Pons (tissue), 1 donor: Measurements from ENCODE around the gene FAM78B.

Experiments
- DNase-seq: peaks from one replicate; pipeline ENCODE4 v3.0.0-alpha.2; 2016; ENCODE audit warnings: low spot score

The FAM78B gene

GRCh38 chr1:166166698-166167571, at the start of gene FAM78B:
Gene FAM78B, minus strand, starts transcription at chr1:166167001. Its CDS starts 753 bp downstream, at chr1:166166248.
- peak; percentile 44 for DNase-seq

- DNase-seq, result no peak
Measured at GRCh38 chr1:166202546-166202945, 35.7 kb upstream of the FAM78B start.

DNA sequence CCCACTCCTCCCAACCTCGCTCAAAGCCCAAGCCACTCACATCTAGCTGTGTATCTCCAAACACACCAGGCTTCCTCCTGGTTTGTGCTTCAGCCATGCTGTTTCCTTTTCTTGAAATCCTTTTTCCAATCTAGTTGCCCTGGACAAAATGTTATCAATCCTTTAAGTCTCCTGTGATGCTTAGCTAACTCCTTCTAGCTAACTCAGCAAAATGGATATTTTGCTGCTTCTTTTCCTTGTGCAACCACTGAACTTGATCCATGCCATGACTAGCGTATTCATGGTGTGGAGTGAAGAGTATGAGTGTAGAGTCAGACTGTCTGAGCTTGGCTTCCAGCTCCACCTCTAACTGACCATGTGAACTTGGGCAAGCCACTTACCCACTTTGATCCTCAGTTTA, 33.9 kb upstream of the FAM78B start:
- DNase-seq, result no peak

- DNase-seq, result no peak
Measured at GRCh38 chr1:166197597-166197996, 30.8 kb upstream of the FAM78B start.

DNA sequence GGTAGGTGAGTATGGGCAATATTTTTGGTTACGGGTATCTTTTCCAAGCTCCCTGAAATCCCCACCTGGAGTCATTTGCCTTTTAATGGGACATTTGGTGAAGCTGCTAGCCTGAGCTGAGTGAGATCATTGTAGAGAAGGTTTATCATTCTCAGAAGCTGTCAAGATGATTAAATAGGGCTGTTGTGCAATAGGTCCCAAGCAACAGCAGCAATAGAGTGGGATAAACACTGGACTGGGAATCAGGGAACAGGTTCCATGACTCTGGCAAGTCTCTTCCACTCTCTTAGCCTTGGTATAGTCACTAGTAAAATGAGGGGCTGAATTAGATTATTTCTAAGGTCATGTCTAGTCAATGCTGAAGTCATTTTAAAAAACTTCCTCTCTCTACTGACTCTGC, 30.3 kb upstream of the FAM78B start:
- no peak for DNase-seq

DNA sequence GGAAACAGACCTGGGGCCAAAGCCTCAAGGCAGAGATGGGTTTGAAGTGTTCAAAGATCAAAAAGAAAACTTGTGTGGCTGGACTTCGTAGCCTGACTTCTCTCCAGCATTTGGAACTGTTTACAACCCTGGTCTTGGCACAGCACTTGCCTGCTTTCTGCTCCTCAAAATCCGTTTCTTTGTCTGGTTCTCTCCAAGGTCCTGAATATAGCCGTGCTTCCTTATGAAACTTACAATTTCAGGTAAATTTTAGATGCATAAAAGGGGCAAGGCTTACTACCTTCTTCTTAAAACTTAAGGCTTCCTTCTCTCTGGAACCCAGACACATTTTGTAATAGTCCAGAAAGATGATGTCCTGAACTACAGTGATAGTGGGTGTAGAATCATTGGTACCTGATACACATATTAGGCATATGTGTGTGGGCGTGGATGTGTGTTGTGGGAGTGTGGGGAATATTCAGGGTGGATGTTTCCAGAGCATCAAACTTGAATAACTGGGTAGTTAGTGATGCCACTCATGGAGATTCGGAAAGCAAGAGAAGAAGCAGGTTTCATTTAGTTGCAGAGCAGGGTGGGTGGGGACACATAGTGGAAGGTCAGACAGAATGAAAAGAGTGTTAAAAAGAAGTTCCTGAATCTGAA, 26.4 kb upstream of the FAM78B start:
- no peak for DNase-seq

DNA sequence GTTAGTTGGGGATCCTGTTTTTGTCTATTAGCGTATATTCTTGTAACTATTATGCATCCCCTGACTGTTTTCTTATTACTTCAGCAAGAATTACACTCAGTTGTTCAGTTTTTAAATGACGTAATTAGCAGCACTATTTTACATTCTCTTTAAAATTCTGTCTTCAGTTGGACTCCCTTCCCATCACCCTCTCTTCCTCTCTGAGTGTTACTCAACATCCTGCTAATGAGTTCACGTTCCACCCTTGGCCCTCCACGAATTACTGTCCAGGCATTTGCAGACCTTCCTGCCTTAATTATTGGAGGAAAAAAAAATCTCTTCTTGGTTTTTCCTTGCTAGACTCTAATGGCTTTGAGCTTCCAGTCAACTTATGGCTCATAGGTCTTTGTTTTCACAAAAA, 23.6 kb upstream of the FAM78B start:
- DNase-seq, result no peak

- no peak for DNase-seq
Measured at GRCh38 chr1:166189126-166189525, 22.3 kb upstream of the FAM78B start.

- no peak for DNase-seq
Measured at GRCh38 chr1:166185526-166185925, 18.7 kb upstream of the FAM78B start.

GRCh38 chr1:166184897-166185296, 18.1 kb upstream of the FAM78B start:
- no peak for DNase-seq

DNA sequence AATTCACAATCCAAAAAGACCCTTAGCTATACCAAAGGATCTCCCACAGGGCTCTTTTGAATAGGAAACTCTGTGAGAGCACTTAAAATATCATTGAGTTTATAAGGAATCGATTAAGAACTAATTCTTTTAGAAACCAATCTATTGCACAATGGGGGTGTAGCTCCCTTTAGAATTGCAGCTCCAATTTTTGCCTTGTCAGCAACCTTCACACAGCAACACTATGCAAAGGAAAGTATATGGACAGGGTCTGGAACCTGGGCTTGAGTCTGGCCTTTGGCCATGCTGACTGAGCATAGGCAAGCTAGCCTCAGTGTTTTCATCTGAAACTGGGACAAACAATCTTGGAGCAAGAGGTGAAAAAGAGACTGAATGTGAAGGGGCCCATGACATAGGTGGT, 17.2 kb upstream of the FAM78B start:
- no peak for DNase-seq

GRCh38 chr1:166182281-166182680, 15.5 kb upstream of the FAM78B start:
- DNase-seq, result no peak

GRCh38 chr1:166176416-166176815, 9.6 kb upstream of the FAM78B start:
- DNase-seq, result no peak

DNA sequence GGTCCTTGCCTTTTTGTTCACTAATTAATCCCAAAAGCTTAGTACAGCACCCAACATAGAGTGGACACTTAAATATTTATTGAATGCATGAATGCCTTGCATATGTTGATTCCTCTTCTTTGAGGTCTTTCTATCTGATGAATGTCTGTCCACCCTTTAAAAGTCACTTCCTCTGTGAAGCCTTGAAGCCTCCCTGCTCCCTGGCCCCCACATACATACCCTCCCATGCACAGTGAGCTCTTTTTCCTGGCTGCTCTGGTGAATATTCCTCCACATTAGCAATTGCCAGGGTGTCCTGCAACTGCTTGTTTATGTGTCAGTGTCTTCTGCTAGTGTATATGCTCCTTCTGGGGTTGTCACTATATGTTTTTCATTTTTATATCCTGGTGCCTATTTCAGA, 8.2 kb upstream of the FAM78B start:
- no peak for DNase-seq

- DNase-seq, result no peak
Measured at GRCh38 chr1:166174108-166174507, 7.3 kb upstream of the FAM78B start.

DNA sequence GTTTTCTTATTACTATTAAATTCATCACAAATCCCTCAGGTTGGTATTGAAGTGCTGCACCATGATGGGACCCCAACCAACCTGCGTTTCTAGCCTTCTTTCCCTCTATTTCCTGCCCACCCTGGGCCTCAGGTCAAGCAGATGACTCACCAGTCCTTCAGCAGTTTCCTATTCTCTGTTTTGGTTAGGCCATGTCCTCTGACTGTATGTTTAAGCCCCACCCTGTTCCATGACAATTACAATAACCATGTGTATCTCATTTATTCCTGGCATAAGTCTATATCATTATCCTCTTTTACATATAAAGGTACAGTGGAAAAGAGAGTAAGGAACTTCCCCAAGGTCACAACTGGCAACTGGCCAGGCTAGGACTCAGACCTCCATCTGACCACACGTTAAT, 5.3 kb upstream of the FAM78B start:
- no peak for DNase-seq

- peak; percentile 70 for DNase-seq
Measured at GRCh38 chr1:166170726-166171125, 3.9 kb upstream of the FAM78B start.

DNA sequence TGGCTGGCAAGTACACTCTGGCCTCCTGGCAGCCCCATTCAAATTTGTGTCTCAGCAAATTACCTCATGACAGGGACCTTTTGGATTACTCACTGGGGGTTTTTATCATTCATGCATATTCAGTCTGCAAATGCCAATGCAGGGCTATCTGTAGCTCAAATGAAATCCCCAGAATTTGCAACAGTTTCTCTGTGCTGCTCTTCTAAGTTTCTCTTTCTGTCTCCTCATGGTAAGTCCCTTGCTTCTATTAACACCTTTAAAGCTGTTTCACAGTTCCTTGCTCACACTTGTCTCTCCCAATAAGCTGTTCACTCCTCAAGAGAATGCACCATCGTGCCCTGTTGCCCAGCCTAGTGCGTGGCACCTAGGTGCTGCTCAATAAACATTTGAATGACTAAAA, 3.3 kb upstream of the FAM78B start:
- no peak for DNase-seq

DNA sequence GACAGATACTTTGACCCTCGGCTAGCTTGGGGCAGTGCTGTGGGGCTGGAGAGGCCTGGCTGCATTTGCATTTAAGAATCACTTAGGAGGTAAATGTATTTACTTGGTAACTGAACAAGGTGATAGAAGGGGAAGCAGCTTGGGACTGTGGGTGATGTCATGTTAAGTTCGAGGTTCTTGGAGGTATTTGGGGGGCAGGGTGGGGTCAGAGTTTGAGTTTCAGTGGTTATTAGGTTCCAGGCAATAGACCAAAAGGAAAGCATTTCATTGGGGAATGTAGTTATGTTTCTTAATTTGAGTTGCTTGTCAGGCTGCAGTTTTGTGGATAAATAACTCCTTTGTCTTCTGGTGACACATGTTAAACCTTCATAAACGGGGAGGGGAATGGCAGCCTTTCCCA, 2.4 kb upstream of the FAM78B start:
- DNase-seq, result no peak

DNA sequence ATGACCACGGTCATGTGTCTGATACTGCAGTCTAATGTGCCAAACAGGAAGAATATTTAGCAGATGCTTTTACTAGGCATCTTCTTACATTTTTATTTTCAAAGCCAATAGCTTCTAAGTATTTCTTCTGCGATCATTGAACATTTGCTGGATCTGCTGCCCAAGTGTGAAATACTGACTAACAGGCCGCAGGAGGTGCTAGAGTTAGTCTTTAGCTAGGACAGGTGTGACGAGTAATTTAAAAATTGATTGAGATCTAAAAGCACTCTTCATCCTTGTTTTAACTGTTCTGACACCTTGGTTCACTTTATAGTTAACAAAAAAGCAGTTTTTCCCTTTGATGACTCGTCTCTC, 748 bp upstream of the FAM78B start:
- no peak for DNase-seq

- no peak for DNase-seq
Measured at GRCh38 chr1:166166329-166166697, 488 bp downstream of the FAM78B start.

DNA sequence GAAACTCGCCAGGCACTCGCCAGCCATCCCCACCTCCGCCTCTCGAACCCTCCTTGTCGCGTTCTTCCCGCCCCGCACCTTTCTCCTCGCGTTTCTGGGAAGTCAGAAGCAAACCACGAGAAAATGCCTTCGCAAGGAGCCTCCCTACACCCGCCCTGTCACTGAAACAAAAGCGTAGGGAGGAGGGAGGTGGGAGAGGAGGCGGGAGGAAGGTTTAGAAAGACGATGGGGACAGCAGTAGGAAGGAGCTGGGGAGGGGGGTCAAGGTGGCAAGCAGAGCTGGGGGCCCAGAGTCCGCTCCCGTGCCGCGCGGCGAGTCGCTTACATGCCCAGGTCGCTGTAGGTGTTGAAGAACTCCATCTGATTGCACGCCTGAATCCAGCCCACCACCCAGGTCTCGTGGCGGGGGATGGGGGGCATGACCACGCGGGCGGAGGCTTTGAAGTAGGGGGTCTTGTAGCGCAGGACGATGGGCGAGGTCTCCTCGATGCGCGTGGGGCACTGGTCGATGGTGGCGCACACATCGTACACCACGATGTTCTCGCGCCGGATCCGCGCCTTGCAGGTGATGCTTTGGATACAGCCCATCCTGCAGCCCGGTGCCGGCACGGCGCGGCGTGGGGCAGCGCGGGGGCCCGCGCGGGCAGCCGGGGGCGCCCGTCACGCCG, 1.0 kb downstream of the FAM78B start:
- DNase-seq, result no peak

DNA sequence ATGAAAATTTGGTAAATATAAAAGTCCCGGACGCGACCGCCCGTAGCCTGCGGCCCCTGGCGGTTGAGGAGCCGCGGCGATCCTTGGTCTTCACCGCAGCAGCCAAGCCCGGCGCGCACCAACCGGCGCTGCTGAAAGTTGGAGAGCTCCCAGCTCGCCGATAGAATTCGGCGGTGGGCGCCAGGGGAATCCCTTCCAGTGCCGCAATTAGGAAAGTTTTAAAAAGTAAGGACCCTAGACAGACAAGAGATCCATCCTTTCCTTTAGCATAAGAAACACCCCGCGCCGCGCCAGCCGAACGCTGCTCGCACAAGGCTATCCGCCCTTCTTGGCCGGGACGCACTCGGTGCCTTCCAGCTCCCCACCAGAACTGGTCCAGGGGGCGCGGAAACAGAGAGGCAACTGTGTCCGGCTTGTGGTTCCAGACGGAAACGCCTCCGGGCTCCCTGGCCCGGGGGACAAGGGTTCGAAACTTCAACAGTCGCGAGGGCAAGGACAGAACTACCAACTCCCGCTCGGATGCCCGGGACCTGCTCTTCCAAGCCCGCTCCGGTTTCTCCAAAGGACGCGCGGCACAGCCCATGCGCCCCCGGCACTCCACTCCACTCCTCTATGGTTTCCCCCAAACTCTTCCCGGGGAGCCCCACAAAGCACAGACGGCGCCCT, 1.7 kb downstream of the FAM78B start:
- no peak for DNase-seq
